Hepatocyte (in vitro differentiated cells): Measurements from ENCODE around the gene G3BP1.

Experiments
- CTCF ChIP-seq: fragments of 200-600 bp; sonication (generic); IDR thresholded peaks from 2 replicates; pipeline ENCODE4 v1.5.1; 2016; ENCODE audit warnings: antibody characterized with exemption, mild to moderate bottlenecking; ENCODE audit not compliant: poor library complexity
- EZH2 ChIP-seq: fragments of 200-600 bp; sonication (generic); IDR thresholded peaks from 2 replicates; pipeline ENCODE4 v1.6.1; 2016; ENCODE audit warnings: antibody characterized with exemption, mild to moderate bottlenecking, borderline replicate concordance
- EZH2phosphoT487 ChIP-seq: fragments of 200-600 bp; sonication (generic); IDR thresholded peaks from one replicate; pipeline ENCODE4 v1.6.1; 2018; ENCODE audit warnings: antibody characterized with exemption, mild to moderate bottlenecking, low read depth, moderate library complexity; ENCODE audit not compliant: unreplicated experiment, severe bottlenecking

- TF ChIP-seq EZH2 (no peak), CTCF (no peak), EZH2phosphoT487 (no peak)
These were observed 9.4 kb downstream of the G3BP1 start for GRCh38 chr5:151781201-151781600.
